Activated T-cell treated with anti-CD3 and anti-CD28 coated beads, Interleukin-2, amount 50 U/mL, for 1 hour (primary cell): ENCODE data around the gene ANKLE2.

ENCODE experiments used
- DNase-seq: peaks from one replicate; pipeline ENCODE4 v3.0.0-alpha.2; 2020

ANKLE2 gene

DNA sequence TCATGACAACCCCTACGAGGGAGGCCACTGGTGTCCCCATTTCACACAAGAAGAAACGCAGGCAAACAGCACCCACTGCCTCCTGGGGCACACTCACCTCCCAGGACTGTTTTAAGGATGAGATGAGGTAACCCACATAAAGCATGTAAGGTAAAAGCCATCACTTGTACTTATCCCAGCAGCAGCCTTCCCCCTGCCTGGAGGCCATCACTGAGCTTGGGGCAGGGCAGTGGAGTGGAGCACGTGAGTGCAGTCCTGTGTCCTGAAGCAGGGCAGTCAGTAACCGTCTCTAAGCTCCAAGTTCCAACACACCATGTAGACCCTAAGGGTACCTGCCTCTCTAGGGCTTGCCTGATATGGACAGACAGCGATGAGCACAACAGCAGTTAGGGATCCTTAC, 76.2 kb downstream of the ANKLE2 start:
- no peak for DNase-seq

- no peak for DNase-seq
Observed at GRCh38 chr12:132677492-132677891, 84.1 kb downstream of the ANKLE2 start.

GRCh38 chr12:132675757-132676432, 85.7 kb downstream of the ANKLE2 start:
- no peak for DNase-seq
